SU-DHL-6 (cell line): ENCODE measurements around the gene PGLYRP1.

Experiments
- H2AFZ ChIP-seq: fragments of 200-600 bp; sonication (generic); 2 replicates; pipeline ENCODE4 v1.6.1; 2014; ENCODE audit warnings: low read depth, mild to moderate bottlenecking, moderate library complexity, mixed read lengths, antibody characterized with exemption, low read length; ENCODE audit not compliant: severe bottlenecking
- H3F3A ChIP-seq: fragments of 200-600 bp; shearing (Covaris generic); 2 replicates; pipeline ENCODE4 v1.6.0; 2016; ENCODE audit warnings: antibody characterized with exemption, mild to moderate bottlenecking; ENCODE audit not compliant: insufficient read depth
- H3K27ac ChIP-seq: fragments of 200-600 bp; sonication (generic); 2 replicates; pipeline ENCODE4 v1.5.1; 2016; ENCODE audit warnings: low read depth, mild to moderate bottlenecking, low read length, moderate library complexity, mixed read lengths
- H3K27me3 ChIP-seq: fragments of 200-600 bp; sonication (generic), shearing (Covaris generic); 2 replicates; pipeline ENCODE4 v1.6.0; 2014; ENCODE audit warnings: mild to moderate bottlenecking, low read length
- H3K36me3 ChIP-seq: fragments of 200-600 bp; sonication (generic); 2 replicates; pipeline ENCODE4 v1.6.1; 2014; ENCODE audit warnings: mild to moderate bottlenecking, low read length, mixed read lengths
- H3K4me2 ChIP-seq: fragments of 300-600, 200-600 bp; shearing (Covaris generic), sonication (generic); 2 replicates; pipeline ENCODE4 v1.6.0; 2014; ENCODE audit warnings: low read length, low read depth, mild to moderate bottlenecking; ENCODE audit not compliant: poor library complexity, severe bottlenecking
- H3K4me3 ChIP-seq: fragments of 200-600 bp; sonication (generic); 2 replicates; pipeline ENCODE4 v1.5.1; 2014; ENCODE audit warnings: antibody characterized with exemption, low read length, mild to moderate bottlenecking, mixed read lengths; ENCODE audit not compliant: insufficient read depth, poor library complexity, severe bottlenecking
- H3K79me2 ChIP-seq: fragments of 200-600 bp; sonication (generic); 2 replicates; pipeline ENCODE4 v1.6.1; 2014; ENCODE audit warnings: mild to moderate bottlenecking, low read length, moderate library complexity; ENCODE audit not compliant: insufficient read depth
- H3K9ac ChIP-seq: fragments of 200-600 bp; sonication (generic); 2 replicates; pipeline ENCODE4 v1.7.0; 2014; ENCODE audit warnings: mild to moderate bottlenecking, low read length
- H3K9me2 ChIP-seq: fragments of 200-600 bp; sonication (generic); replicated peaks from 2 replicates; pipeline ENCODE4 v1.6.1; 2014; ENCODE audit warnings: low read length; ENCODE audit not compliant: insufficient read depth
- H3K9me3 ChIP-seq: fragments of 200-600 bp; sonication (generic); 2 replicates; pipeline ENCODE4 v1.6.1; 2014; ENCODE audit warnings: low read length, mixed read lengths; ENCODE audit not compliant: insufficient read depth
- H4K20me1 ChIP-seq: fragments of 200-600 bp; sonication (generic); 2 replicates; pipeline ENCODE4 v1.6.1; 2014; ENCODE audit warnings: low read depth, mild to moderate bottlenecking, antibody characterized with exemption, low read length, moderate library complexity, mixed read lengths
- EZH2phosphoT487 ChIP-seq: fragments of 200-600 bp; sonication (generic), shearing (Covaris generic); conservative IDR thresholded peaks from 2 replicates; pipeline ENCODE4 v1.6.1; 2018; ENCODE audit warnings: mild to moderate bottlenecking, antibody characterized with exemption, low read length, moderate library complexity, mixed read lengths
- TF ChIP-seq, protein P1 (sequence below): fragments of 200-600 bp; sonication (generic); IDR thresholded peaks from one replicate; pipeline ENCODE4 v1.5.1; 2017; ENCODE audit warnings: antibody characterized with exemption, mild to moderate bottlenecking, low read length, moderate library complexity; ENCODE audit not compliant: insufficient read depth, poor library complexity, severe bottlenecking

PGLYRP1 gene

GRCh38 chr19:46036744-46037128, 13.9 kb upstream of the PGLYRP1 start:
- no peak overlapping the region for H3K4me2 ChIP-seq
- H3F3A ChIP-seq = no peaks in the 10 kb centered on the region
- no peaks in the 10 kb centered on the region for H3K9me2 ChIP-seq
- no peak overlapping the region for H3K27ac ChIP-seq
- H3K4me3 ChIP-seq = no peak overlapping the region
- H3K36me3 ChIP-seq = no peaks in the 10 kb centered on the region
- H3K9ac ChIP-seq = no peak overlapping the region
- TF ChIP-seq, protein P1, sequence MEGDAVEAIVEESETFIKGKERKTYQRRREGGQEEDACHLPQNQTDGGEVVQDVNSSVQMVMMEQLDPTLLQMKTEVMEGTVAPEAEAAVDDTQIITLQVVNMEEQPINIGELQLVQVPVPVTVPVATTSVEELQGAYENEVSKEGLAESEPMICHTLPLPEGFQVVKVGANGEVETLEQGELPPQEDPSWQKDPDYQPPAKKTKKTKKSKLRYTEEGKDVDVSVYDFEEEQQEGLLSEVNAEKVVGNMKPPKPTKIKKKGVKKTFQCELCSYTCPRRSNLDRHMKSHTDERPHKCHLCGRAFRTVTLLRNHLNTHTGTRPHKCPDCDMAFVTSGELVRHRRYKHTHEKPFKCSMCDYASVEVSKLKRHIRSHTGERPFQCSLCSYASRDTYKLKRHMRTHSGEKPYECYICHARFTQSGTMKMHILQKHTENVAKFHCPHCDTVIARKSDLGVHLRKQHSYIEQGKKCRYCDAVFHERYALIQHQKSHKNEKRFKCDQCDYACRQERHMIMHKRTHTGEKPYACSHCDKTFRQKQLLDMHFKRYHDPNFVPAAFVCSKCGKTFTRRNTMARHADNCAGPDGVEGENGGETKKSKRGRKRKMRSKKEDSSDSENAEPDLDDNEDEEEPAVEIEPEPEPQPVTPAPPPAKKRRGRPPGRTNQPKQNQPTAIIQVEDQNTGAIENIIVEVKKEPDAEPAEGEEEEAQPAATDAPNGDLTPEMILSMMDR = no peak
- no peak for TF ChIP-seq EZH2phosphoT487
- no peaks in the 10 kb centered on the region for H4K20me1 ChIP-seq
- no peak overlapping the region for H2AFZ ChIP-seq
- H3K9me3 ChIP-seq = peaks cover 5% of the 10 kb centered on the region; the same call in 1 of the 2 replicates
- no peaks in the 10 kb centered on the region for H3K27me3 ChIP-seq
- H3K79me2 ChIP-seq = no peaks in the 10 kb centered on the region

GRCh38 chr19:46035986-46036743, 13.3 kb upstream of the PGLYRP1 start:
- H4K20me1 ChIP-seq = no peaks in the 10 kb centered on the region
- H3K27ac ChIP-seq = no peak overlapping the region
- no peak overlapping the region for H3K9ac ChIP-seq
- no peaks in the 10 kb centered on the region for H3K9me2 ChIP-seq
- no peaks in the 10 kb centered on the region for H3K36me3 ChIP-seq
- H3F3A ChIP-seq = no peaks in the 10 kb centered on the region
- H2AFZ ChIP-seq = no peak overlapping the region
- no peaks in the 10 kb centered on the region for H3K79me2 ChIP-seq
- H3K4me3 ChIP-seq = no peak overlapping the region
- TF ChIP-seq EZH2phosphoT487 = no peak
- H3K27me3 ChIP-seq = no peaks in the 10 kb centered on the region
- H3K9me3 ChIP-seq = peaks cover 5% of the 10 kb centered on the region; the same call in 1 of the 2 replicates
- H3K4me2 ChIP-seq = no peak overlapping the region

GRCh38 chr19:46035546-46035945, 12.7 kb upstream of the PGLYRP1 start:
- Histone ChIP-seq H3K9me3 (peaks cover 5% of the 10 kb centered on the region; the same call in 1 of the 2 replicates), H3F3A (no peaks in the 10 kb centered on the region), H3K27ac (no peak overlapping the region), H3K4me2 (no peak overlapping the region), H2AFZ (no peak overlapping the region), H3K9ac (no peak overlapping the region), H3K4me3 (no peak overlapping the region), H3K9me2 (no peaks in the 10 kb centered on the region), H4K20me1 (no peaks in the 10 kb centered on the region), H3K27me3 (no peaks in the 10 kb centered on the region), H3K79me2 (no peaks in the 10 kb centered on the region), H3K36me3 (no peaks in the 10 kb centered on the region)
- no peak for TF ChIP-seq EZH2phosphoT487
- TF ChIP-seq, protein P1 = no peak

- no peaks in the 10 kb centered on the region for H3K9me2 ChIP-seq
- H3K36me3 ChIP-seq = no peaks in the 10 kb centered on the region
- no peak overlapping the region for H2AFZ ChIP-seq
- H3K4me3 ChIP-seq = no peak overlapping the region
- H3F3A ChIP-seq = no peaks in the 10 kb centered on the region
- H3K9me3 ChIP-seq = peaks cover 5% of the 10 kb centered on the region; the same call in 1 of the 2 replicates
- H3K79me2 ChIP-seq = no peaks in the 10 kb centered on the region
- H3K27ac ChIP-seq = no peak overlapping the region
- H3K9ac ChIP-seq = no peak overlapping the region
- no peaks in the 10 kb centered on the region for H3K27me3 ChIP-seq
- H3K4me2 ChIP-seq = no peak overlapping the region
- no peak for TF ChIP-seq EZH2phosphoT487
- TF ChIP-seq, protein P1 = no peak
- H4K20me1 ChIP-seq = no peaks in the 10 kb centered on the region
Observed at GRCh38 chr19:46033401-46033800, 10.5 kb upstream of the PGLYRP1 start.
